GM21367 (cell line): Measurements from ENCODE around the gene CFAP90.

Source experiments
- ATAC-seq: cut with Tn5 transposase; IDR thresholded peaks from one replicate; pipeline ENCODE4 v1.9.1; 2021; ENCODE audit not compliant: unreplicated experiment

The CFAP90 gene

DNA sequence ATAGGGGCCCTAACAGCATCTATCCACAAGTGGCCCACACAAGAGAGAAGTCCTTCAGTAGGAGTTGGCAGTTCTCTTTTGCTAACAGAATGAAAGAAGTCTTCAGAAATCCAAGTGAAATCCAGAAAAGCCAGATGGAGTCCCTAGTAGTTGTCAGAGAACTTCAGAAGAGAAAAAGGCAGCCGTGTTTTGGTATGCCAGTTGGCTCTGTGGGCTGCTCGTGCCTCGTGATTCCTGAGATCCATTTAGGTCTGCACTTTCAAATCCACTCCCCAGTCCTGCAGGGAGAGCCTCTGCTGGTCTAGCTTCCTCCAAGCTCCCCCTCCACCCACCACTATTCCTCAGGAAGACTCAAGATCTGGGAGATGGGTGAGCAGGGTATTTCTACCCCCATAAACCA, 69.0 kb downstream of the CFAP90 start:
- ATAC-seq, result no peak
